Ishikawa (cell line): ENCODE results near the gene HASPIN.

ENCODE experiments used
- CEBPB ChIP-seq: IDR thresholded peaks from 2 replicates; pipeline ENCODE4 v1.6.1; 2012
- CREB1 ChIP-seq: IDR thresholded peaks from 2 replicates; pipeline ENCODE4 v1.6.1; 2012; ENCODE audit warnings: low read depth
- EP300 ChIP-seq: IDR thresholded peaks from 2 replicates; pipeline ENCODE4 v1.6.1; 2012; ENCODE audit warnings: borderline replicate concordance
- FOXM1 ChIP-seq: IDR thresholded peaks from 2 replicates; pipeline ENCODE4 v1.6.1; 2012; ENCODE audit warnings: low read depth, borderline replicate concordance
- RAD21 ChIP-seq: IDR thresholded peaks from 2 replicates; pipeline ENCODE4 v1.6.1; 2012; ENCODE audit warnings: low read depth
- TCF12 ChIP-seq: IDR thresholded peaks from 2 replicates; pipeline ENCODE4 v1.6.1; 2012; ENCODE audit warnings: low read depth
- TEAD4 ChIP-seq: IDR thresholded peaks from 2 replicates; pipeline ENCODE4 v1.6.1; 2012
- TF ChIP-seq, protein P1 (sequence below): IDR thresholded peaks from 2 replicates; pipeline ENCODE4 v1.6.1; 2012
- TF ChIP-seq, protein P2 (sequence below): IDR thresholded peaks from 2 replicates; pipeline ENCODE4 v1.6.1; 2012; ENCODE audit warnings: low read depth, mild to moderate bottlenecking

DNA sequence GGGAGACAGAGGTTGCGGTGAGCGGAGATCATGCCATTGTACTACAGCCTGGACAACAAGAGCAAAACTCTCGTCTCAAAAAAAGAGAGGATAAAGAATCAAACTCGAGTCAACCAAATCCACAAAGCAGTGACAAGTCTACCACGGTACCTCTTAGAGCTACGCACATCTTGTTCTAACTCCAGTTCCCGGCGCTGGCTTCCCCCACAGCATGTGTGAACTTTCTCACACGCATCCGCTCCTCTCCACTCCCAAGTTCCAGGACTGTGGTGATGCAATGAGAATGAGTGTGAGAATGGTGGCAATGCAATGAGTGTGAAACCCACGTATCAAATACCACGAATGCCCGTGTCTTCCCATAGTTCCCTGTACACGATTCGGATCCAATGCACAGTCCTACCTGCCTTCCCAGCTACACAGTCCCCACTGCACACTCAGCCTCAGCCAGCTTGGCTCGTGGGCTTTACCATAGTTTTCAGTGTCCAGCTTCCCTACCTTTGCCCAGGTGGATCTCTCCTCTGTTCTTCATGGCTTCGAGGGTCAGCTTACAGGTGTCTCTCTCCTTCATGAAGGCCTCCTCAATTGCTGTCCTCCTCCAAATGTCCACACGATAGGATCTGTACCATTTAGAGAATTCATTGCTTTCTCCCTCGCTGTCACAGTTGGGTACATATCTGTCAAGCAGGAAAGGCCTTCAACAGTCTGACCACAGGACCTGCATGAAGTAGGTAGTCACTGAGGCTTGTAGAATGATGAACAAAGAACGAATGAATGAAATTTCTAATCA lies 18.6 kb upstream of the HASPIN start:
- TF ChIP-seq EP300 (no peak), CREB1 (no peak), TCF12 (no peak), FOXM1 (no peak), CEBPB (no peak), RAD21 (no peak), TEAD4 (no peak)
- TF ChIP-seq, protein P1, sequence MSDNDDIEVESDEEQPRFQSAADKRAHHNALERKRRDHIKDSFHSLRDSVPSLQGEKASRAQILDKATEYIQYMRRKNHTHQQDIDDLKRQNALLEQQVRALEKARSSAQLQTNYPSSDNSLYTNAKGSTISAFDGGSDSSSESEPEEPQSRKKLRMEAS = no peak
- TF ChIP-seq, protein P2, sequence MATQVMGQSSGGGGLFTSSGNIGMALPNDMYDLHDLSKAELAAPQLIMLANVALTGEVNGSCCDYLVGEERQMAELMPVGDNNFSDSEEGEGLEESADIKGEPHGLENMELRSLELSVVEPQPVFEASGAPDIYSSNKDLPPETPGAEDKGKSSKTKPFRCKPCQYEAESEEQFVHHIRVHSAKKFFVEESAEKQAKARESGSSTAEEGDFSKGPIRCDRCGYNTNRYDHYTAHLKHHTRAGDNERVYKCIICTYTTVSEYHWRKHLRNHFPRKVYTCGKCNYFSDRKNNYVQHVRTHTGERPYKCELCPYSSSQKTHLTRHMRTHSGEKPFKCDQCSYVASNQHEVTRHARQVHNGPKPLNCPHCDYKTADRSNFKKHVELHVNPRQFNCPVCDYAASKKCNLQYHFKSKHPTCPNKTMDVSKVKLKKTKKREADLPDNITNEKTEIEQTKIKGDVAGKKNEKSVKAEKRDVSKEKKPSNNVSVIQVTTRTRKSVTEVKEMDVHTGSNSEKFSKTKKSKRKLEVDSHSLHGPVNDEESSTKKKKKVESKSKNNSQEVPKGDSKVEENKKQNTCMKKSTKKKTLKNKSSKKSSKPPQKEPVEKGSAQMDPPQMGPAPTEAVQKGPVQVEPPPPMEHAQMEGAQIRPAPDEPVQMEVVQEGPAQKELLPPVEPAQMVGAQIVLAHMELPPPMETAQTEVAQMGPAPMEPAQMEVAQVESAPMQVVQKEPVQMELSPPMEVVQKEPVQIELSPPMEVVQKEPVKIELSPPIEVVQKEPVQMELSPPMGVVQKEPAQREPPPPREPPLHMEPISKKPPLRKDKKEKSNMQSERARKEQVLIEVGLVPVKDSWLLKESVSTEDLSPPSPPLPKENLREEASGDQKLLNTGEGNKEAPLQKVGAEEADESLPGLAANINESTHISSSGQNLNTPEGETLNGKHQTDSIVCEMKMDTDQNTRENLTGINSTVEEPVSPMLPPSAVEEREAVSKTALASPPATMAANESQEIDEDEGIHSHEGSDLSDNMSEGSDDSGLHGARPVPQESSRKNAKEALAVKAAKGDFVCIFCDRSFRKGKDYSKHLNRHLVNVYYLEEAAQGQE = no peak
